CD4-positive, alpha-beta memory T cell (primary cell): ENCODE results near the gene HNRNPK. TPM values are rescaled to one million over a fixed set of nuclear protein-coding genes. Genes with fewer than 3 reads are reported as not detected.

Source experiments
- CTCF ChIA-PET: fragments of 350-600 bp; sonication (Branson Sonifier 250); formaldehyde crosslinking; loops from one replicate; lab custom pipeline; 2021; ENCODE audit warnings: inconsistent platforms; ENCODE audit not compliant: partially characterized antibody; lab: Charles Lee
- POLR2A ChIA-PET: fragments of 350-600 bp; sonication (Branson Sonifier 250); formaldehyde crosslinking; loops from one replicate; lab custom pipeline; 2021; ENCODE audit not compliant: partially characterized antibody; lab: Charles Lee
- DNase-seq, 5 donors: peaks; one replicate each; pipeline versions ENCODE4 v3.0.0 to v3.0.0-alpha.2; 2020 to 2022; ENCODE audit warnings: mixed read lengths in 1 of 5
- H3K27ac ChIP-seq: one replicate; pipeline ENCODE4 v1.7.0; 2013; ENCODE audit warnings: low read depth, low read length
- H3K27me3 ChIP-seq: 2 replicates; pipeline ENCODE4 v1.7.0; 2013; ENCODE audit warnings: mild to moderate bottlenecking, low read length, moderate library complexity; ENCODE audit not compliant: insufficient read depth
- H3K36me3 ChIP-seq: 2 replicates; pipeline ENCODE4 v1.7.0; 2013; ENCODE audit warnings: mild to moderate bottlenecking, low read length, moderate library complexity; ENCODE audit not compliant: insufficient read depth
- H3K4me1 ChIP-seq: 2 replicates; pipeline ENCODE4 v1.7.0; 2013; ENCODE audit warnings: mild to moderate bottlenecking, low read length, moderate library complexity; ENCODE audit not compliant: insufficient read depth
- H3K4me3 ChIP-seq, 2 donors: one replicate each; pipeline ENCODE4 v1.7.0; 2013; ENCODE audit warnings: low read length in 2 of 2, mild to moderate bottlenecking in 1 of 2
- H3K9me3 ChIP-seq, 2 donors: one replicate each; pipeline ENCODE4 v1.7.0; 2013; ENCODE audit warnings: low read length in 2 of 2, control low read depth in 1 of 2; ENCODE audit not compliant: control insufficient read depth in 1 of 2
- H3K27ac Mint-ChIP-seq, 7 donors: one replicate each; pipeline ENCODE4 v1.8.0; 2020 to 2021; ENCODE audit warnings: mixed read lengths in 7 of 7, mild to moderate bottlenecking in 6 of 7, inconsistent platforms in 3 of 7, moderate library complexity in 3 of 7
- H3K27me3 Mint-ChIP-seq, 2 donors: one replicate each; pipeline ENCODE4 v1.8.0; 2020 to 2021; ENCODE audit warnings: mixed read lengths in 2 of 2
- H3K36me3 Mint-ChIP-seq, 2 donors: one replicate each; pipeline ENCODE4 v1.8.0; 2020 to 2021; ENCODE audit warnings: mixed read lengths in 2 of 2, inconsistent platforms in 1 of 2, mild to moderate bottlenecking in 1 of 2
- H3K4me1 Mint-ChIP-seq, 4 donors: one replicate each; pipeline ENCODE4 v1.8.0; 2020 to 2021; ENCODE audit warnings: mixed read lengths in 4 of 4, mild to moderate bottlenecking in 1 of 4
- H3K4me3 Mint-ChIP-seq, 8 donors: one replicate each; pipeline ENCODE4 v1.8.0; 2020 to 2021; ENCODE audit warnings: mixed read lengths in 8 of 8, mild to moderate bottlenecking in 7 of 8, moderate library complexity in 6 of 8, inconsistent platforms in 3 of 8
- H3K9me3 Mint-ChIP-seq, 8 donors: one replicate each; pipeline ENCODE4 v1.8.0; 2020 to 2021; ENCODE audit warnings: mixed read lengths in 8 of 8, mild to moderate bottlenecking in 5 of 8, inconsistent platforms in 3 of 8, moderate library complexity in 1 of 8
- intact Hi-C: fragments of 100-400 bp; cut with micrococcal nuclease; formaldehyde crosslinking; loops from one replicate; pipeline ENCODE4 v1.15.1; 2023
- polyA plus RNA-seq, 2 donors: library from polyadenylated mRNA; unstranded; fragments of 300-500 nt; fragmentation: Illumina TruSeq; gene quantifications; one replicate each; pipeline ENCODE4 v1.2.3, GENCODE V29; 2021
- total RNA-seq, 2 experiments: library from RNA; stranded (reverse); gene quantifications; one replicate each; pipeline ENCODE4 v1.2.3, GENCODE V29; 2021

Gene HNRNPK
- total and polyA plus RNA-seq, 4 experiments from 2014 or later, result 539 to 1,109 (median 730) TPM

DNA sequence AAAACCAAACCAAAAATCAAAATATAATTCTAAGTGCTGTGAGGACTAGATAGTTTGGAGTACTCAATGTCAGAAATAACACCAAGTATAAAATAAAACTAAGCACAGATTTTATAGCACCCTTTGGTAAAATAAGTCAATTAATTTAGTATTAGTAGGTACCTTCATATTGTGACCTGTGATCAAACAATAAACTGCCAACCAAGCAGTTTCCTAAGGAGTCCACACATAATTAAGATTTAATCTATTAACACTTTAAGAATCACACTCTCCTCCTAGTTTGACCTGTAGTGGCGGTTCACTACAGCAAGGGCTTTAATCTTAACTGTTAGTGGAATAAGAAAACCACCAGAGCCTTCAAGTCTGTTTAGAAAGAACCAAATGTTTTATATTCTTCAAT, 2.8 kb downstream of the HNRNPK start:
- H3K4me3 Mint-ChIP-seq, result peak overlapping the region; percentile 94 to 100 (median 100)
- H3K36me3 Mint-ChIP-seq, result peaks cover 61 to 81% of the 10 kb centered on the region in 2 donors
- intact Hi-C loops, result no loop called here
- Histone ChIP-seq H3K36me3 (peaks cover 56% of the 10 kb centered on the region), H3K9me3 (no peaks in the 10 kb centered on the region), H3K27ac (peak overlapping the region; percentile 98), H3K4me1 (peaks cover 70% of the 10 kb centered on the region), H3K27me3 (no peaks in the 10 kb centered on the region), H3K4me3 (no peak overlapping the region)
- ChIA-PET POLR2A (interaction anchor here (1.5 to 2.1 kb wide), 2 partner anchors 10 to 19 kb away, joined by 6 read pairs; no protein-coding TSS in a partner anchor), CTCF (interaction anchor here (0.9 to 1.5 kb wide), 4 partner anchors 17 to 356 kb away, joined by 3 to 6 read pairs (median 4); partner anchors contain the start of gene UBQLN1)
- peak overlapping the region in 6 of 7 donors; percentile 41 to 100 (median 99) for H3K27ac Mint-ChIP-seq
- DNase-seq, result no peak
- no peaks in the 10 kb centered on the region for H3K27me3 Mint-ChIP-seq
- H3K9me3 Mint-ChIP-seq, result peaks cover 0 to 5% (median 0%) of the 10 kb centered on the region in 8 donors
- peaks cover 36 to 88% (median 46%) of the 10 kb centered on the region in 4 donors for H3K4me1 Mint-ChIP-seq

DNA sequence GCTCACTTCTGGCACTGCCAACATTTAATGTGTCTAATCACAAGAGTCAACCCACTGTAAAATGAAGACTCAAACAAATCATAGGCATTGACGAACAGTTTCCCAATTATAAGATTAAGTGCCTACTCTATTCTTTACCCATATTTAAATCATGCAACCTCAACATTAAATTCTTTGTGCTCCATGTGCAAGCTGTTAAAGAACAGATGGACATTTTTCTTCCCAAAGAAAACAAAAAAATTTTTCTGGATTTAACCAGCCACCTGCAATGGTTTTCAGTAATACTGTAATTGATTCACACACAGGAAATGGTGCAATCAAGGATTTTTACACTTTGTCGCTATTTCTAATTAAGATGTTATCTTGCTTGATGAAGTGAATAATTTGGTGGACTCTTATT, 3.6 kb downstream of the HNRNPK start:
- peak overlapping the region in 6 of 7 donors; percentile 18 to 100 (median 38) for H3K27ac Mint-ChIP-seq
- CTCF ChIA-PET, result interaction anchor here (1.1 to 1.5 kb wide), 2 partner anchors 16 to 355 kb away, joined by 3 to 4 read pairs; no protein-coding TSS in a partner anchor
- H3K27me3 Mint-ChIP-seq, result no peaks in the 10 kb centered on the region
- Histone ChIP-seq H3K27ac (no peak overlapping the region), H3K9me3 (no peaks in the 10 kb centered on the region), H3K27me3 (no peaks in the 10 kb centered on the region), H3K36me3 (peaks cover 64% of the 10 kb centered on the region), H3K4me3 (no peak overlapping the region), H3K4me1 (peaks cover 64% of the 10 kb centered on the region)
- peaks cover 69 to 88% of the 10 kb centered on the region in 2 donors for H3K36me3 Mint-ChIP-seq
- DNase-seq, result no peak
- POLR2A ChIA-PET, result interaction anchor here (0.7 to 1.5 kb wide), 2 partner anchors 10 to 19 kb away, joined by 3 to 6 read pairs; no protein-coding TSS in a partner anchor
- peaks cover 0 to 5% (median 0%) of the 10 kb centered on the region in 8 donors for H3K9me3 Mint-ChIP-seq
- intact Hi-C loops, result no loop called here
- peaks cover 35 to 91% (median 47%) of the 10 kb centered on the region in 4 donors for H3K4me1 Mint-ChIP-seq
- H3K4me3 Mint-ChIP-seq, result peak overlapping the region in 5 of 8 donors; percentile 38 to 100 (median 99)

DNA sequence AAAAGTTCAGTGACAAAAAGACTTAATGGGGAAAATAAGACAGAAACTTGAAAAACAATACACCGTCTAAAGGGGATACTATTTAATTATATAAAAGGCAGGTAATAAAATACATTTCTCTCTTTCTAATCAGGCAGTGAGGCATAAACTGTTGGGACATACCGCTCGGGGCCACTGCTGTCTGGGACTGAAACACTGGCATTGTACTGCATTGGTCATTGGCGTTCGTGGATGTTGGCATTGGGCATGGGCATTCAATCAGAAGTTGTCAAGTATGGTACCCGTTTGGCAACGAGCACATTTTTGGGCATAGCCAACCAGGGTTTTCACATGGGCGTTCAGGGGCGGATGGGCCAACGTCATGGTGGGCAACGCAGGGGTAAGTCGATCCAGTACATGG, 4.7 kb downstream of the HNRNPK start:
- peaks cover 33 to 92% (median 48%) of the 10 kb centered on the region in 4 donors for H3K4me1 Mint-ChIP-seq
- H3K36me3 Mint-ChIP-seq, result peaks cover 80 to 91% of the 10 kb centered on the region in 2 donors
- peak overlapping the region in 4 of 8 donors; percentile 47 to 72 (median 58) for H3K4me3 Mint-ChIP-seq

DNA sequence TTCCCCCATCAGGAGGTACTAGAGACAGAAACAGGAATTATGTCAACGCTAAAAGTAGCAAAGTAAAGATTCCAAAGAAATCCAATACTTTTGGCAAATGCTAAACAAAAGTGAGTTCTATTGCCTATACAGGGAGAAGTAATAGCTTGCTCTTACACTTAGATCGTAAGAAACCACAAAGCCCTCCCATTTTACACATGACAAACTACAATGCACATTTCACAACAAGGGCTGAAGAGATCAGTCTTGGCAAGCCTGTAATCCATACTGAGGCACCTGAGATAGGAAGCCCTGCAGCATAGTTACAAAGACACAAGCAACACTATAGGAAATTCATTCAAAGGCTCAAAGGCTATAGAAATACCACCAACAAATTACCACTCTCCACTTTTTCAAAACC, 7.7 kb downstream of the HNRNPK start:
- Mint-ChIP-seq H3K4me1 (peaks cover 29 to 65% (median 43%) of the 10 kb centered on the region in 4 donors), H3K36me3 (peaks cover 86 to 92% of the 10 kb centered on the region in 2 donors), H3K9me3 (peaks cover 0 to 2% (median 0%) of the 10 kb centered on the region in 8 donors), H3K27me3 (no peaks in the 10 kb centered on the region), H3K4me3 (no peak overlapping the region), H3K27ac (peak overlapping the region in 5 of 7 donors; percentile 29 to 62 (median 52))
- ChIA-PET POLR2A (interaction anchor here (0.9 to 3.7 kb wide), 3 partner anchors 8 to 52 kb away, joined by 3 to 17 read pairs (median 6); partner anchors contain the start of genes HNRNPK and RMI1), CTCF (interaction anchor here (0.7 kb wide), 1 partner anchor 9 kb away, joined by 3 read pairs; no protein-coding TSS in a partner anchor)
- peaks cover 60% of the 10 kb centered on the region for H3K4me1 ChIP-seq
- no peak for DNase-seq
- H3K4me3 ChIP-seq, result no peak overlapping the region
- intact Hi-C loops, result no loop called here
- no peak overlapping the region for H3K27ac ChIP-seq
- H3K27me3 ChIP-seq, result no peaks in the 10 kb centered on the region
- H3K9me3 ChIP-seq, result no peaks in the 10 kb centered on the region
- peaks cover 90% of the 10 kb centered on the region for H3K36me3 ChIP-seq

More for the DNA sequence above, 4.7 kb downstream of the HNRNPK start:
- Histone ChIP-seq H3K4me3 (no peak overlapping the region), H3K36me3 (peaks cover 75% of the 10 kb centered on the region), H3K4me1 (peaks cover 69% of the 10 kb centered on the region), H3K27me3 (no peaks in the 10 kb centered on the region), H3K27ac (no peak overlapping the region), H3K9me3 (no peaks in the 10 kb centered on the region)
- H3K9me3 Mint-ChIP-seq, result peaks cover 0 to 3% (median 0%) of the 10 kb centered on the region in 8 donors
- POLR2A ChIA-PET, result no interaction called here
- DNase-seq, result no peak
- H3K27me3 Mint-ChIP-seq, result no peaks in the 10 kb centered on the region
- H3K27ac Mint-ChIP-seq, result peak overlapping the region in 4 of 7 donors; percentile 48 to 100 (median 76)
- intact Hi-C loops, result no loop called here
- CTCF ChIA-PET, result no interaction called here

DNA sequence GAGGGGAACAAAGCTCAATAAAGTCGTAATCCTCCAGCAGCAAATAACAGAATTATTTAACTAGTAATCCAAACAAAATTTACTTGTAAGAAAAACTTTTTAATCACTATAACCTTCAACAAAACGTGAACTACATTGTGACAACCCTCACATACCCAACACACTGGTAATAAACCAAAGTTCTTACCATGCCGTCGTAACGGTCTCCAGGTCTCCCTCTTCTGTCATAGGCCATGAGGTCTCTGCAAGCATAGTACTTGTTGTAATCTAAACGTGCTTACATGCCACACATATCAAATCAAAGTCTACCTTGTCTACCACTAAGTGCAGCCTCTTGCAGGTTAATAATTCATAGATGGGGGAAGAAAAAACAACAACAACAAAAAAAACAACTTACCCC, 8.5 kb downstream of the HNRNPK start:
- ChIA-PET CTCF (interaction anchor here (1.4 kb wide), 1 partner anchor 50 kb away, joined by 4 read pairs; the partner anchor contains the start of gene KIF27), POLR2A (interaction anchor here (3.7 kb wide), 1 partner anchor 9 kb away, joined by 17 read pairs; the partner anchor contains the start of genes HNRNPK and RMI1)
- peaks cover 90% of the 10 kb centered on the region for H3K36me3 ChIP-seq
- H3K4me3 ChIP-seq, result no peak overlapping the region
- Mint-ChIP-seq H3K27me3 (no peaks in the 10 kb centered on the region), H3K4me1 (peaks cover 27 to 57% (median 39%) of the 10 kb centered on the region in 4 donors), H3K27ac (peak overlapping the region in 3 of 7 donors; percentile 18 to 70 (median 62)), H3K9me3 (peaks cover 0 to 2% (median 0%) of the 10 kb centered on the region in 8 donors), H3K36me3 (peaks cover 83 to 92% of the 10 kb centered on the region in 2 donors), H3K4me3 (no peak overlapping the region)
- peaks cover 52% of the 10 kb centered on the region for H3K4me1 ChIP-seq
- no peaks in the 10 kb centered on the region for H3K9me3 ChIP-seq
- DNase-seq, result no peak
- no peaks in the 10 kb centered on the region for H3K27me3 ChIP-seq
- H3K27ac ChIP-seq, result no peak overlapping the region
- intact Hi-C loops, result no loop called here

DNA sequence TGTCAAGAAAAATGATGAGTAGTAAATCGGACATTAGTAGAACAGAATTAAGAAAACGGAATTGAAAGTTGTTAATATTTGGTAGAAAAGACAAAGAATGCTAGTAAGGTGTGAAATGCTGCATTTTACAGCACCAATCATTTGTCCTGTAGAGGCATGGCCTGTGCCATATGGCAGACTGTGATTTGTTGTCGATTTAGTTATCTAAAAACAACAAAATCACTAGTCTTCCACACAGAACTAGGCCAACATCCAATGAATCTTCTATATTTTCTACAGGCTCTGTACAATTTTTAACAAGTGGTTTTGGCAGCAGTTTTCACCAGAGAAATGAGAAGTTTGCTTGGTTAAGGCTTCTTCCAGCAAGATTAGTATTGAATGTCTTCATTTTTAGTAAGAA, 10.4 kb downstream of the HNRNPK start:
- CTCF ChIA-PET, result no interaction called here
- peak overlapping the region in 2 of 7 donors; percentile 62 for H3K27ac Mint-ChIP-seq
- H3K4me1 ChIP-seq, result peaks cover 34% of the 10 kb centered on the region

DNA sequence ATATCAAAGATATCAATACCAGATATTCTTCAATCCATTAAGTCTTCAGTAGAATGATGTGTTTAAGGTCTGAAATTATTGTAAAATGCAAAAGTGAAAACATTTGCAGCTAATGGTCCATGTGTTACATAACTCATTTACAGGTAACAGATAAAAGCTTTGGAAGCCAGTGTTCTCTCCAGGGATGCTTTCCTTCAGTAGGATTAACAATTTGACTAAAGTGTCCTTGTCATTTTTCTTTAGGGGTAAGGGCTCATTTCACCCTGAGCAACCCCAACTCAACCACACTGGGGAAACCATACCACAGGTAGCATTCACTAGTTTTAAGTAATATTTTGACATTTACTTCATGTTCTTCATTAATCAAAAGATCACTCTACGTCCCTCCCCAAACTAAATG, 12.9 kb downstream of the HNRNPK start:
- intact Hi-C loops, result loop anchor here (1.0 kb wide), 1 partner anchor 12 kb away; no protein-coding TSS in a partner anchor
- peaks cover 12% of the 10 kb centered on the region for H3K4me1 ChIP-seq
- H3K27ac ChIP-seq, result no peak overlapping the region
- Mint-ChIP-seq H3K27ac (peak overlapping the region in 4 of 7 donors; percentile 13 to 78 (median 47)), H3K36me3 (peaks cover 45 to 58% of the 10 kb centered on the region in 2 donors), H3K27me3 (no peaks in the 10 kb centered on the region), H3K9me3 (peaks cover 0 to 2% (median 0%) of the 10 kb centered on the region in 8 donors), H3K4me3 (no peak overlapping the region), H3K4me1 (peaks cover 15 to 28% (median 20%) of the 10 kb centered on the region in 4 donors)
- H3K36me3 ChIP-seq, result peaks cover 48% of the 10 kb centered on the region
- H3K4me3 ChIP-seq, result no peak overlapping the region
- ChIA-PET CTCF (interaction anchor here (1.0 to 1.1 kb wide), 2 partner anchors 8 to 13 kb away, joined by 3 read pairs; partner anchors contain the start of genes HNRNPK and RMI1), POLR2A (interaction anchor here (0.6 to 2.4 kb wide), 3 partner anchors 9 to 13 kb away, joined by 3 to 19 read pairs (median 6); partner anchors contain the start of genes HNRNPK and RMI1)
- DNase-seq, result no peak
- no peaks in the 10 kb centered on the region for H3K27me3 ChIP-seq
- H3K9me3 ChIP-seq, result no peaks in the 10 kb centered on the region

More for the DNA sequence above, 10.4 kb downstream of the HNRNPK start:
- Histone ChIP-seq H3K27ac (no peak overlapping the region), H3K4me3 (no peak overlapping the region), H3K9me3 (no peaks in the 10 kb centered on the region), H3K36me3 (peaks cover 71% of the 10 kb centered on the region), H3K27me3 (no peaks in the 10 kb centered on the region)
- Mint-ChIP-seq H3K27me3 (no peaks in the 10 kb centered on the region), H3K4me1 (peaks cover 20 to 45% (median 28%) of the 10 kb centered on the region in 4 donors), H3K36me3 (peaks cover 65 to 79% of the 10 kb centered on the region in 2 donors), H3K4me3 (no peak overlapping the region), H3K9me3 (peaks cover 0 to 2% (median 0%) of the 10 kb centered on the region in 8 donors)
- POLR2A ChIA-PET, result interaction anchor here (3.7 kb wide), 1 partner anchor 11 kb away, joined by 17 read pairs; the partner anchor contains the start of genes HNRNPK and RMI1
- intact Hi-C loops, result no loop called here
- no peak for DNase-seq
